ENCODE measurements around the gene QRFP.

- no peak for TF ChIP-seq CTCF (IDR thresholded peaks at IDR 0.05; ENCODE audit: low read depth, low read length, missing input control)
- TF ChIP-seq GABPA (IDR thresholded peaks at IDR 0.05 in 1 of 2, conservative IDR thresholded peaks at IDR 0.05 in 1 of 2), result no peak
- TF ChIP-seq TAF1 (conservative IDR thresholded peaks at IDR 0.05), result no peak
- TF ChIP-seq RAD21 (IDR thresholded peaks at IDR 0.05), result no peak
- no peak for TF ChIP-seq REST (IDR thresholded peaks at IDR 0.05)
- TF ChIP-seq RXRA (IDR thresholded peaks at IDR 0.05), result no peak
- TF ChIP-seq ATF3 (IDR thresholded peaks at IDR 0.05), result no peak
- TF ChIP-seq ZBTB33 (IDR thresholded peaks at IDR 0.05), result no peak
- no peak for TF ChIP-seq FOXA1 (IDR thresholded peaks at IDR 0.05)
- TF ChIP-seq EGR1 (IDR thresholded peaks at IDR 0.05; ENCODE audit: low read depth in 2 of 2), result no peak
- TF ChIP-seq NR2F2 (IDR thresholded peaks at IDR 0.05), result no peak
These were observed 13.1 kb downstream of the QRFP start for GRCh38 chr9:130883479-130883878.

Measured in liver (tissue), 3 donors.